ENCODE data around the gene PNKD. TPM values are rescaled to one million over a fixed set of nuclear protein-coding genes. Genes with fewer than 3 reads are reported as not detected.
A peak's percentile ranks its signal among the peaks of the same experiment; 100 is the strongest.

The PNKD gene
- total and polyA plus RNA-seq, 2 of the 8 experiments (the other 6 are each of a cell fraction or from before 2014, with no cell fraction given), result 43.9 to 65.4 TPM

- FAIRE-seq, result no peak
- H3K4me2 ChIP-seq (ENCODE audit: insufficient read depth in 1 of 2, low read depth in 2 of 2, low read length in 2 of 2), result peak overlapping the region; percentile 68 to 79
- CTCF ChIA-PET (ENCODE audit: partially characterized antibody), result interaction anchor here (0.8 to 2.6 kb wide), 9 partner anchors 10 to 74 kb away, joined by 3 to 12 read pairs (median 5); partner anchors contain the start of gene CATIP
- peak; percentile 48; the same call in 1 of the 2 replicates for TF ChIP-seq TBP (IDR thresholded peaks at IDR 0.05; ENCODE audit: low read depth, low read length)
- TF ChIP-seq CTBP2 (IDR thresholded peaks at IDR 0.05; ENCODE audit: borderline replicate concordance, insufficient read depth, insufficient read length, low read length), result no peak
- TF ChIP-seq GABPA (IDR thresholded peaks at IDR 0.05; ENCODE audit: borderline replicate concordance, insufficient read depth, low read length), result no peak
- TF ChIP-seq POLR2AphosphoS5 (IDR thresholded peaks at IDR 0.05; ENCODE audit: low read depth, low read length), result peak; percentile 80
- TF ChIP-seq POU5F1 (IDR thresholded peaks at IDR 0.05; ENCODE audit: low read depth, low read length), result no peak
- no peak for TF ChIP-seq TAF7 (optimal IDR thresholded peaks at IDR 0.05; ENCODE audit: borderline replicate concordance, low read depth, low read length)
- no peak for TF ChIP-seq JUN (IDR thresholded peaks at IDR 0.05; ENCODE audit: low read depth, low read length)
- no peak for TF ChIP-seq CHD1 (IDR thresholded peaks at IDR 0.05; ENCODE audit: low read depth, low read length)
- TF ChIP-seq USF2 (IDR thresholded peaks at IDR 0.05; ENCODE audit: low read length), result no peak
- peak; percentile 85 for TF ChIP-seq KDM4A (IDR thresholded peaks at IDR 0.05; ENCODE audit: low read depth, low read length, severe bottlenecking)
Observed at GRCh38 chr2:218367415-218368149, 97.3 kb downstream of the PNKD start.

More at GRCh38 chr2:218367415-218368149, 97.3 kb downstream of the PNKD start:
- Histone ChIP-seq H4K20me1 (replicated peaks in 1 of 2; ENCODE audit: control insufficient read depth in 1 of 2, insufficient read depth in 2 of 2, low read length in 2 of 2) (no peaks in the 10 kb centered on the region), H3K27me3 (replicated peaks in 1 of 4; ENCODE audit: control insufficient read depth in 3 of 4, extremely low read depth in 1 of 4, insufficient read depth in 3 of 4, low read length in 3 of 4) (no peaks in the 10 kb centered on the region), H4K5ac (ENCODE audit: insufficient read length, low read depth, low read length) (peak overlapping the region; percentile 51), H2BK5ac (ENCODE audit: low read depth, low read length) (peak overlapping the region; percentile 68; the same call in 1 of the 2 replicates), H3K56ac (replicated peaks; ENCODE audit: insufficient read length, low read depth, low read length) (peak overlapping the region; percentile 42), H2BK12ac (ENCODE audit: low read depth, low read length) (peak overlapping the region; percentile 43; the same call in 1 of the 2 replicates), H3K36me3 (ENCODE audit: control insufficient read depth in 2 of 4, insufficient read depth in 4 of 4, low read length in 3 of 4) (no peaks in the 10 kb centered on the region), H3K4ac (replicated peaks; ENCODE audit: insufficient read length, low read depth, low read length) (peak overlapping the region; percentile 14), H3K4me3 (ENCODE audit: extremely low read depth in 1 of 4, insufficient read depth in 2 of 4, low read depth in 3 of 4, low read length in 4 of 4) (peak overlapping the region; percentile 49 to 71 (median 56)), H2BK120ac (replicated peaks; ENCODE audit: low read depth, low read length) (no peak overlapping the region), H3K79me2 (ENCODE audit: control insufficient read depth in 1 of 2, insufficient read depth in 2 of 2, low read length in 2 of 2) (no peaks in the 10 kb centered on the region), H3K4me1 (replicated peaks in 1 of 4; ENCODE audit: control insufficient read depth in 3 of 4, insufficient read depth in 4 of 4, low read length in 3 of 4) (peaks cover 0 to 3% (median 0%) of the 10 kb centered on the region in 4 experiments; a peak in 3 of 7 replicates), H2BK15ac (ENCODE audit: low read length) (no peak overlapping the region; the same call in 1 of the 2 replicates), H3K23me2 (ENCODE audit: low read depth, low read length) (peaks cover 7% of the 10 kb centered on the region; the same call in 1 of the 2 replicates), H2AK5ac (ENCODE audit: low read depth, low read length) (no peak overlapping the region), H2BK20ac (ENCODE audit: low read length) (no peak overlapping the region), H3K18ac (ENCODE audit: extremely low read depth, low read length) (peak overlapping the region; percentile 96), H3K14ac (ENCODE audit: insufficient read length) (peak overlapping the region; percentile 45), H4K8ac (ENCODE audit: extremely low read depth, insufficient read depth, low read length) (0 out of 2 replicates have a peak overlapping the region, but pooled peaks have one; percentile 15), H3K27ac (ENCODE audit: low read depth, low read length) (peak overlapping the region; percentile 46; the same call in 1 of the 2 replicates), H3K23ac (ENCODE audit: insufficient read length) (no peak overlapping the region), H2AFZ (ENCODE audit: low read length) (no peak overlapping the region; the same call in 1 of the 2 replicates), H4K91ac (replicated peaks; ENCODE audit: insufficient read length, low read length) (peak overlapping the region; percentile 92), H3K9ac (replicated peaks in 1 of 4; ENCODE audit: extremely low read depth in 1 of 4, low read depth in 3 of 4, low read length in 3 of 4) (peak overlapping the region; percentile 12 to 50 (median 44); a peak in 6 of 7 replicates), H3K79me1 (ENCODE audit: low read depth, low read length) (no peaks in the 10 kb centered on the region), H3K9me3 (ENCODE audit: insufficient read depth in 2 of 2, low read depth in 1 of 2, low read length in 1 of 2) (no peaks in the 10 kb centered on the region)
- WGBS, 2 experiments (ENCODE audit: extremely low coverage in 1 of 2, insufficient coverage in 1 of 2, insufficient read length in 1 of 2, insufficient replicate concordance in 2 of 2, low coverage in 1 of 2, low lambda C conversion rate in 2 of 2, missing lambda C conversion rate in 1 of 2), result 9% methylated on average over 48 of the region's 60 CpGs; no CpG with 5 or more reads in 1 of the 2 experiments
- peak; percentile 34 to 89 for DNase-seq (ENCODE audit: low read depth in 1 of 2, low spot score in 2 of 2)
- POLR2A ChIA-PET (ENCODE audit: partially characterized antibody), result interaction anchor here (0.6 to 1.9 kb wide), 9 partner anchors 10 to 97 kb away, joined by 3 to 15 read pairs (median 4); partner anchors contain the start of genes AAMP, CATIP and PNKD
